HCT116 (cell line): ENCODE data around the gene DPEP3.

Source experiments
- POLR2A ChIP-seq: IDR thresholded peaks from 2 replicates; pipeline ENCODE4 v1.7.0; 2011; ENCODE audit warnings: borderline replicate concordance; ENCODE audit not compliant: insufficient read depth, insufficient read length; ENCODE audit errors: extremely low read depth
- SIN3A ChIP-seq: IDR thresholded peaks from 2 replicates; pipeline ENCODE4 v1.6.1; 2012; ENCODE audit warnings: low read depth
- SRF ChIP-seq: IDR thresholded peaks from 2 replicates; pipeline ENCODE4 v1.6.1; 2012; ENCODE audit warnings: low read depth
- TF ChIP-seq, protein P1 (sequence below): IDR thresholded peaks from 2 replicates; pipeline ENCODE4 v1.6.1; 2011; ENCODE audit warnings: mild to moderate bottlenecking, low read length, moderate library complexity; ENCODE audit not compliant: insufficient replicate concordance; ENCODE audit errors: extremely low read depth
- TF ChIP-seq, protein P2 (sequence below): IDR thresholded peaks from 2 replicates; pipeline ENCODE4 v1.6.1; 2012; ENCODE audit warnings: low read depth
- TF ChIP-seq, protein P3 (sequence below), 3 experiments: fragments of 200-600 bp in 1 of 3; sonication (generic) in 1 of 3; IDR thresholded peaks in 2 of 3; conservative IDR thresholded peaks in 1 of 3; 2 replicates each; pipeline ENCODE4 v1.5.1; 2012 to 2017; ENCODE audit warnings: low read depth in 2 of 3, low read length in 2 of 3, antibody characterized with exemption in 1 of 3, borderline replicate concordance in 1 of 3, control low read depth in 1 of 3, mild to moderate bottlenecking in 1 of 3, mixed read lengths in 1 of 3, mixed run types in 1 of 3, moderate library complexity in 1 of 3; ENCODE audit not compliant: insufficient read depth in 1 of 3

DNA sequence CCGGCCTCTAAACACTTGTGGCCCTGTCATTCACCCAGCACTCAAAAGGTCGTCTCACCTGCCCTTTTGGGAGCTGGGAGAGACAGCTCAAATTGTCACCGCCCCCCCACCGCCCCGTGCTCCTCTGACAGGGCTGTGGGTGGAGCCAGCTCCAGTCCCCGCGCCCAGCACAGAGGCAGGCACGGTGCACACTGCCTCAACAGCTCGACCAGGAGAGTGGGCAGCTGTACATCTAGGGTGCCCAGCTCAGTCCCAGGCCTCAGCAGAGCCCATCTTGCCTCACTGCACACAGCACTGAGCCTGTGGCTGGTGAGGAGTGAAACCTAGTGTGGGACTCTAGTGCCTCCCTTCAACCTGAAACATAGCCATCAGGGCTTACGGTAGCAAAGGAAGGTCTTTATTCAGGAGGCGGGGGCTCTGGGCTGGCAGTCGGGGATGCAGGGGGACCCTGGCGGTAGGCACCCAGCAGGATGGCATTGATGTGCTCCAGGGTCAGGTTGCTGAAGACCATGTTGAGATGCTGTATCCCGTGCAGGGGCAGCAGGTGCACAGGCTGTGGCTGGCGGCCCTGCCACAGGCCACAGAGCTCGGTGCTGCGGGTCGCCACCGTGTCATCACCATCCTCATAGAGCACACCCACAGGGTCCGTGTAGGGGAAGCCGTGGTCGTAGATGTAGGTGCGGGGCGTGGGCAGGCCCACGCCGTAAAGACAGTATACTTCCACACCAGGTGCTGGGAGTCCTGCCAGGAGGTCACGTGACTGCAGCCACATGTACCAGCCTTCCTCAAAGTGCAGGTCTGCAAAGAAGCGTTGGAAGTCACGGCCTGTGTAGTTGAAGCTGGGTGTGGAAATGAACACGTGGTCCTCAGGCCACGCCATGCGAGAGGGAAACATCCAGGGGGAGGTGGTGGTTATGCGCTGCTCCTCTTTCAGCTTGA lies 40.5 kb downstream of the DPEP3 start:
- TF ChIP-seq, protein P1, sequence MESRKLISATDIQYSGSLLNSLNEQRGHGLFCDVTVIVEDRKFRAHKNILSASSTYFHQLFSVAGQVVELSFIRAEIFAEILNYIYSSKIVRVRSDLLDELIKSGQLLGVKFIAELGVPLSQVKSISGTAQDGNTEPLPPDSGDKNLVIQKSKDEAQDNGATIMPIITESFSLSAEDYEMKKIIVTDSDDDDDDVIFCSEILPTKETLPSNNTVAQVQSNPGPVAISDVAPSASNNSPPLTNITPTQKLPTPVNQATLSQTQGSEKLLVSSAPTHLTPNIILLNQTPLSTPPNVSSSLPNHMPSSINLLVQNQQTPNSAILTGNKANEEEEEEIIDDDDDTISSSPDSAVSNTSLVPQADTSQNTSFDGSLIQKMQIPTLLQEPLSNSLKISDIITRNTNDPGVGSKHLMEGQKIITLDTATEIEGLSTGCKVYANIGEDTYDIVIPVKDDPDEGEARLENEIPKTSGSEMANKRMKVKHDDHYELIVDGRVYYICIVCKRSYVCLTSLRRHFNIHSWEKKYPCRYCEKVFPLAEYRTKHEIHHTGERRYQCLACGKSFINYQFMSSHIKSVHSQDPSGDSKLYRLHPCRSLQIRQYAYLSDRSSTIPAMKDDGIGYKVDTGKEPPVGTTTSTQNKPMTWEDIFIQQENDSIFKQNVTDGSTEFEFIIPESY: no peak
- no peak for TF ChIP-seq SIN3A
- TF ChIP-seq, protein P2, sequence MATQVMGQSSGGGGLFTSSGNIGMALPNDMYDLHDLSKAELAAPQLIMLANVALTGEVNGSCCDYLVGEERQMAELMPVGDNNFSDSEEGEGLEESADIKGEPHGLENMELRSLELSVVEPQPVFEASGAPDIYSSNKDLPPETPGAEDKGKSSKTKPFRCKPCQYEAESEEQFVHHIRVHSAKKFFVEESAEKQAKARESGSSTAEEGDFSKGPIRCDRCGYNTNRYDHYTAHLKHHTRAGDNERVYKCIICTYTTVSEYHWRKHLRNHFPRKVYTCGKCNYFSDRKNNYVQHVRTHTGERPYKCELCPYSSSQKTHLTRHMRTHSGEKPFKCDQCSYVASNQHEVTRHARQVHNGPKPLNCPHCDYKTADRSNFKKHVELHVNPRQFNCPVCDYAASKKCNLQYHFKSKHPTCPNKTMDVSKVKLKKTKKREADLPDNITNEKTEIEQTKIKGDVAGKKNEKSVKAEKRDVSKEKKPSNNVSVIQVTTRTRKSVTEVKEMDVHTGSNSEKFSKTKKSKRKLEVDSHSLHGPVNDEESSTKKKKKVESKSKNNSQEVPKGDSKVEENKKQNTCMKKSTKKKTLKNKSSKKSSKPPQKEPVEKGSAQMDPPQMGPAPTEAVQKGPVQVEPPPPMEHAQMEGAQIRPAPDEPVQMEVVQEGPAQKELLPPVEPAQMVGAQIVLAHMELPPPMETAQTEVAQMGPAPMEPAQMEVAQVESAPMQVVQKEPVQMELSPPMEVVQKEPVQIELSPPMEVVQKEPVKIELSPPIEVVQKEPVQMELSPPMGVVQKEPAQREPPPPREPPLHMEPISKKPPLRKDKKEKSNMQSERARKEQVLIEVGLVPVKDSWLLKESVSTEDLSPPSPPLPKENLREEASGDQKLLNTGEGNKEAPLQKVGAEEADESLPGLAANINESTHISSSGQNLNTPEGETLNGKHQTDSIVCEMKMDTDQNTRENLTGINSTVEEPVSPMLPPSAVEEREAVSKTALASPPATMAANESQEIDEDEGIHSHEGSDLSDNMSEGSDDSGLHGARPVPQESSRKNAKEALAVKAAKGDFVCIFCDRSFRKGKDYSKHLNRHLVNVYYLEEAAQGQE: no peak
- TF ChIP-seq, protein P3, sequence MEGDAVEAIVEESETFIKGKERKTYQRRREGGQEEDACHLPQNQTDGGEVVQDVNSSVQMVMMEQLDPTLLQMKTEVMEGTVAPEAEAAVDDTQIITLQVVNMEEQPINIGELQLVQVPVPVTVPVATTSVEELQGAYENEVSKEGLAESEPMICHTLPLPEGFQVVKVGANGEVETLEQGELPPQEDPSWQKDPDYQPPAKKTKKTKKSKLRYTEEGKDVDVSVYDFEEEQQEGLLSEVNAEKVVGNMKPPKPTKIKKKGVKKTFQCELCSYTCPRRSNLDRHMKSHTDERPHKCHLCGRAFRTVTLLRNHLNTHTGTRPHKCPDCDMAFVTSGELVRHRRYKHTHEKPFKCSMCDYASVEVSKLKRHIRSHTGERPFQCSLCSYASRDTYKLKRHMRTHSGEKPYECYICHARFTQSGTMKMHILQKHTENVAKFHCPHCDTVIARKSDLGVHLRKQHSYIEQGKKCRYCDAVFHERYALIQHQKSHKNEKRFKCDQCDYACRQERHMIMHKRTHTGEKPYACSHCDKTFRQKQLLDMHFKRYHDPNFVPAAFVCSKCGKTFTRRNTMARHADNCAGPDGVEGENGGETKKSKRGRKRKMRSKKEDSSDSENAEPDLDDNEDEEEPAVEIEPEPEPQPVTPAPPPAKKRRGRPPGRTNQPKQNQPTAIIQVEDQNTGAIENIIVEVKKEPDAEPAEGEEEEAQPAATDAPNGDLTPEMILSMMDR (IDR thresholded peaks at IDR 0.05 in 2 of 3, conservative IDR thresholded peaks at IDR 0.05 in 1 of 3; ENCODE audit: borderline replicate concordance in 1 of 3, insufficient read depth in 1 of 3, low read depth in 2 of 3, low read length in 2 of 3): no peak
- TF ChIP-seq SRF: no peak
- no peak for TF ChIP-seq POLR2A
